VCaP (cell line): Measurements from ENCODE around the gene SLC66A2.

Experiments
- H3K27ac ChIP-seq: fragments of 450-650 bp; 2 replicates; pipeline ENCODE4 v1.5.1; 2017
- TF ChIP-seq, protein P1 (sequence below): fragments of 450-650 bp; conservative IDR thresholded peaks from 2 replicates; pipeline ENCODE4 v1.5.1; 2017; ENCODE audit warnings: mild to moderate bottlenecking, moderate library complexity

Gene SLC66A2

DNA sequence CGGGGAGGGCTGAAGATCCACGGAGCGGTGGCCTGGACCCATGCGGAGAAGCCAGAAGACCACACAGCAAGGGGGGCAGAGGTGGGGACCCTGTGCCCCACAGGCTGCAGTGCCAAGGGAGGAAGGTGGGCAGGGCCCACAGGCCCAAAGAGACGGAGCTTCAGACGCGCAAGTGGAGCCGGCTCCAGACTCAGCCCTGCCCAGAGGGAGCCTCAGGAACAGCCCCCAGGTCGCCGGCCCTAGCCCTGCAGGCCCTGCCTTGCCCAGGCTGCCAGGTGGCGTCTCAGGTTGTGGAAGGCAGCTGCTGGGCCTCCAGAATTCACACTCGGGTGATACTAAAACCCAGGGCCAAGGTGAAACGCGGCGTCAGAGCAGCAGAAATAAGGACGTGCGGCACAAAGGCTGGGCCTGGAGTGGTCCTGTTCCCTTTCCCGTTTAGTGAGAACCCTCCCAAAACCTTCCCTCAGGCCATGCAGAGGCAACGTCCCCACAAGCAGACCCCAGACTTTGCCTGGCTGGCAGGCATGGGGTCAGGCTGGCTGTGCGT is 36.8 kb downstream of the SLC66A2 start:
- TF ChIP-seq, protein P1, sequence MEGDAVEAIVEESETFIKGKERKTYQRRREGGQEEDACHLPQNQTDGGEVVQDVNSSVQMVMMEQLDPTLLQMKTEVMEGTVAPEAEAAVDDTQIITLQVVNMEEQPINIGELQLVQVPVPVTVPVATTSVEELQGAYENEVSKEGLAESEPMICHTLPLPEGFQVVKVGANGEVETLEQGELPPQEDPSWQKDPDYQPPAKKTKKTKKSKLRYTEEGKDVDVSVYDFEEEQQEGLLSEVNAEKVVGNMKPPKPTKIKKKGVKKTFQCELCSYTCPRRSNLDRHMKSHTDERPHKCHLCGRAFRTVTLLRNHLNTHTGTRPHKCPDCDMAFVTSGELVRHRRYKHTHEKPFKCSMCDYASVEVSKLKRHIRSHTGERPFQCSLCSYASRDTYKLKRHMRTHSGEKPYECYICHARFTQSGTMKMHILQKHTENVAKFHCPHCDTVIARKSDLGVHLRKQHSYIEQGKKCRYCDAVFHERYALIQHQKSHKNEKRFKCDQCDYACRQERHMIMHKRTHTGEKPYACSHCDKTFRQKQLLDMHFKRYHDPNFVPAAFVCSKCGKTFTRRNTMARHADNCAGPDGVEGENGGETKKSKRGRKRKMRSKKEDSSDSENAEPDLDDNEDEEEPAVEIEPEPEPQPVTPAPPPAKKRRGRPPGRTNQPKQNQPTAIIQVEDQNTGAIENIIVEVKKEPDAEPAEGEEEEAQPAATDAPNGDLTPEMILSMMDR = no peak
- no peak overlapping the region for H3K27ac ChIP-seq

DNA sequence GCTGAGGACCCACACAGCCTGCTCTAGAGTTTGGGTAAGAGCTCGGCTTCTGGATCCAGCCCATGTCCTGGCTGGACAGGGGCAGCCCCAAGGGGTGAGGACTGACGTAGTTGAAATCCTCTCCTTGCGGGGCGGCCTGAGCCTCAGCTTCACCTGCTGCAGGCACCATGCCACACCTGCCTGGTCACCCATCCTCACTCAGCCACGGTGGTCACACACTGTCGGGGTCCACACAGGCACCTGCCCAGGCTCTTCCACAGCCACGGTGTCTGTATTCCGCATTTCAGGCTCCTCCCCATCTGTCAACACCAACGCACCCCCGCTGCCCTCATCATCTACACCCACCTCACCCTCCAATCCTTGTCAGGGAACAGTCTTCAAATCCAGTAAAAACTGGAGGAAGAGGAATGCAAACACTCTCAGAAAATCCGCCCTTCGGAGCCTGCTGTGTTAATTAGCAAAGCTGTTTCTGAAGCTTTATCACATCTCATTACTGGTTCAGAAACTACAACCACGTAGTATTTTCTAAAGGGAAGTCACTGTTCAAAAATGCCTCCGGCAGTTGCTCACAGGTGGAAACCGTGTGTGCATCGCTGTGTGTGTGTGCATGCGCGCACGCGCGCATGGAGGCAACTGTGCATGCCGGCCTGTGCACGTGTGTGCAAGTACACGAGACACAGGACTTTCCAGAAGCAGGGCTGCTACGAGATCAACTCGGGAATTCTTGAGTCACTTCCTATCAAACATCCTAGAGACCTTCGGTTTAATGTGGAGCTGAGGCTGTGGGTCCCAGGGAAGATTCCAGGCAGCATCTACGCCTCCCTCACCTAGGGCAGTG is 38.2 kb downstream of the SLC66A2 start:
- H3K27ac ChIP-seq = no peak overlapping the region
- TF ChIP-seq, protein P1 = no peak

DNA sequence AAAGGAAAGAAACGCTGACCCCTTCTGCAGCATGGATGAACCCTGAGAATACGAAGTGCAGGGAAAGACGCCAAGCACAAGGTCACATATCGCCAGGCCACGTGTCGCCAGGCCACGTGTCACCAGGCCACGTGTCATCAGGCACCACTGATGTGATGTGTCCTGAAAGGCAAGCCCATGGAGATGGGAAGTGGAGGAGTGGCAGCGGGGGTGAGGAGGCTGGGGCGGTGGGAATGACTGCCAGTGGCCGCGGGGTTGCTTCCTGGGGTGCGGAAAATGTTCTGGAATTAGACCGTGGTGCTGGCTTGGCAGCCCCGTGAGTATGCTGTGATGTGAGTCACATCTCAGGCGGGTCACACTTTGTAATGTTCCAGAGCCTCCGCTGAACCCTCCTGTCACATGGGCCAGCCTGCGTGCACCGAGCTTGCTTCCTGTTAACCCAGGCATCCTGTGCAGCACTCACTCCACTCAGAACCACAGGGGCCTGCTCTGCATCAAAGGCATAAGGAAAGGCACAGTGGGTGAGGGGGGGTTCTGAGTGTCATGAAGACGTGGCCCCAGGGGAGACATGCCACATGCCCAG is 39.0 kb downstream of the SLC66A2 start:
- H3K27ac ChIP-seq = no peak overlapping the region
- TF ChIP-seq, protein P1 = no peak

DNA sequence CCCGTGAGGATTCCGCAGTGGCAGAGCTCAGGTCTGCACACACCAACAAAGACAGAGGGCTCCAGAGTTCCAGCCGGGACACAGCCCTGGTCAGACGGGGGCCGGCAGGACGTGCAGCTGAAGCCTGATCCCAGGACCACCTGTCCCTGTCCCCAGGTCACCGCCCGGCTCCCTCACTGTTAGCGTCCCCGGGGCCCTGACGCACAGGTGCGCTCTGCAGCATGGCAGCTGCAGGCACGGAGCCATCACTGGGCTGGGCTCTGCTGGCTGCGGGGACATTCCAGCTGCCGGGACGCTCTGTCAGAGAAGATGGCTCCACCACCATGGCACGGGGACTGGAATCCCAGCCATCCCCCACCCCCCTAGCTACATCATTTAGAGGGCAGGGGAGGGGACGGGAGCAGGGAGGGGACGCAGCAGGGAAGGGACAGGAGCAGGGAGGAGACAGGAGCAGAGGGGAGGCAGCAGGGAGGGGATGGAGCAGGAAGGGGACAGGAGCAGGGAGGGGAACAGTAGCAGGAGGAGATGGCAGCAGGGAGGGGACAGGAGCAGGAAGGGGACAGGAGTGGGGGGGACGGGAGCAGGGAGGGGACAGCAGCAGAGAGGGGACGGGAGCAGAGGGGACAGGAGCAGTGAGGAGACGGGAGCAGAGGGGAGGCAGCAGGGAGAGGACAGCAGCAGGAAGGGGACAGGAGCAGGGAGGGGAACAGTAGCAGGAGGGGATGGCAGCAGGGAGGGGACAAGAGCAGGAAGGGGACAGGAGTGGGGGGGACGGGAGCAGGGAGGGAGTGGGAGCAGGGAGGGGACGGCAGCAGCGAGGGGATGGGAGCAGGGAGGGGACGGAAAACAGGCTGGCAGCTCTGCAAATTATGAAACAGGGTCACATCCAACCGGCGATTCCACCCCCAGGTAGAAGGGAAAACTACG is 39.8 kb downstream of the SLC66A2 start:
- TF ChIP-seq, protein P1 = no peak
- H3K27ac ChIP-seq = no peak overlapping the region

DNA sequence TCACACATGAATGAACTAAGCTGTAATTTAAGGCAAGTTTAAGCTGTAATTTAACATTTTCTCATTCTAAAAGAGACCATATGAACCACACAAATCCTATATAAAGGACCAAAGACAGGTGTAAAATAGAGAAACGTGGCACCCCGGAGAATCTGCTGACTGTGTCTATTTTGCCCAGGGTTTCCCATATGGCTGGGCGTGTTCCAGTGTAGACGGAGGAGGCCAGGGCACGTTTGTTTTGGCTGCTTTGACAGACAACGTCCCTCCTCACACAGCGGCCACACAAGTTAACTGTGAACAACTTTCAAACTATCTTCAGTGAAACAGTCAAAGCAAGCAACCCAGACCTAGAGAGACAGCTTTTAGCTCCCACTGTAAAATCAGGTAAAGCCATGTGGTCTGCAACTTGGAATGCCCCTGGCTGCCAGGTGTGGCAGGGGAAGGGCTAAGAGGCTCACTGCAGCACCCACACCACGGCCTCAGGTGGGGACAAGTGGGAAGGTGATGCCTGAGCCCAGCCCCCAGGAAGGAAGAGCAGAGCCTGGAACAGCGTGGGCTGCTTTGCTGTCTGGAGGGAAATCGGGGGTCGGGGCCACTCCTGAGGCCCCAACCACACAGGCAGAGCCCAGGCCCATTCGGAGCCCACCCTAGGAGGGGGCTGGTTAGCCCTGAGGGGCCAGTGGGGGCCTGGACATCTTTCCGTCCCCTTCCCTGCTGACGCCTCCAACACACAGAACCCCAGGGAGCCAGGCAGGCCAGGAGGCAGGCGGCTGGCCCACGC is 40.7 kb downstream of the SLC66A2 start:
- no peak overlapping the region for H3K27ac ChIP-seq
- TF ChIP-seq, protein P1 = no peak

DNA sequence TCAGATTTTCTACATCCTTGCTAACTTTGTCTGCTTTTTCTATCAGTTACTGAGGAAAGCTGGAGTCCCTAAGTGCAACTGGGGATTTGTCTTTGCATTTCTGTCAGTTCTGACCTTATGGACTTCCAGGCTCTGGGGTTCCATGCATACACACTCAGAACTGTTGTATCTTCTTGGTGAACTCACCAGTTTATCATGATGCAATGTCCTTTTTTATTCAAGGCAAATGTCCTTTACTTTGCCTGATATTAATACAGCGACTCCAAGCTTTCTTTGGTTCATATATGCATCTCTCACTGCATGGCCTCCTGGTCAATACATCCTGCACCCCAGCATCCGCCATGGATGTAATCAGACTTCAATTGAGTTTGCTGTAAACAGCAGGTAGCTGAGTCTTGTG is 44.7 kb downstream of the SLC66A2 start:
- TF ChIP-seq, protein P1 = no peak
- no peak overlapping the region for H3K27ac ChIP-seq
